Mucosa of rectum (tissue), 2 donors: ENCODE measurements around the gene TMPRSS2.

Source experiments
- H3K27ac ChIP-seq, 2 donors: one replicate each; pipeline ENCODE4 v1.7.0; 2013; ENCODE audit warnings: inconsistent platforms in 2 of 2, low read depth in 2 of 2, low read length in 2 of 2
- H3K27me3 ChIP-seq, 2 donors: one replicate each; pipeline ENCODE4 v1.7.0; 2013; ENCODE audit warnings: low read length in 2 of 2; ENCODE audit not compliant: control insufficient read depth in 2 of 2, insufficient read depth in 2 of 2
- H3K36me3 ChIP-seq, 2 donors: one replicate each; pipeline ENCODE4 v1.7.0; 2013; ENCODE audit warnings: low read length in 2 of 2; ENCODE audit not compliant: control insufficient read depth in 2 of 2, insufficient read depth in 2 of 2
- H3K4me1 ChIP-seq, 2 donors: one replicate each; pipeline ENCODE4 v1.7.0; 2013; ENCODE audit warnings: low read length in 2 of 2, mild to moderate bottlenecking in 1 of 2; ENCODE audit not compliant: control insufficient read depth in 2 of 2, insufficient read depth in 2 of 2
- H3K4me3 ChIP-seq, 2 donors: one replicate each; pipeline ENCODE4 v1.7.0; 2013; ENCODE audit warnings: low read length in 2 of 2
- H3K9ac ChIP-seq, 2 donors: one replicate each; pipeline ENCODE4 v1.7.0; 2013; ENCODE audit warnings: low read length in 2 of 2, low read depth in 1 of 2, mild to moderate bottlenecking in 1 of 2
- H3K9me3 ChIP-seq, 2 donors: one replicate each; pipeline ENCODE4 v1.7.0; 2013; ENCODE audit warnings: low read length in 2 of 2; ENCODE audit not compliant: control insufficient read depth in 2 of 2
- donor health status: healthy.
- donor health status: Normal muscosa, but diverticular disease.

The TMPRSS2 gene

GRCh38 chr21:41443562-41443961, 64.4 kb downstream of the TMPRSS2 start:
- Histone ChIP-seq H3K4me1 (no peaks in the 10 kb centered on the region), H3K4me3 (no peak overlapping the region), H3K36me3 (peaks cover 45 to 68% of the 10 kb centered on the region in 2 donors), H3K9me3 (no peaks in the 10 kb centered on the region), H3K27me3 (no peaks in the 10 kb centered on the region), H3K27ac (no peak overlapping the region), H3K9ac (no peak overlapping the region)

- Histone ChIP-seq H3K4me3 (no peak overlapping the region), H3K4me1 (no peaks in the 10 kb centered on the region), H3K27me3 (no peaks in the 10 kb centered on the region), H3K27ac (no peak overlapping the region), H3K9ac (no peak overlapping the region), H3K9me3 (no peaks in the 10 kb centered on the region), H3K36me3 (peaks cover 45 to 75% of the 10 kb centered on the region in 2 donors)
Observed at GRCh38 chr21:41442481-41443186, 65.3 kb downstream of the TMPRSS2 start.

GRCh38 chr21:41441546-41441945, 66.4 kb downstream of the TMPRSS2 start:
- Histone ChIP-seq H3K9ac (no peak overlapping the region), H3K9me3 (no peaks in the 10 kb centered on the region), H3K36me3 (peaks cover 45 to 74% of the 10 kb centered on the region in 2 donors), H3K27me3 (no peaks in the 10 kb centered on the region), H3K4me1 (no peaks in the 10 kb centered on the region), H3K4me3 (no peak overlapping the region), H3K27ac (no peak overlapping the region)

GRCh38 chr21:41439248-41439647, 68.7 kb downstream of the TMPRSS2 start:
- Histone ChIP-seq H3K9me3 (no peaks in the 10 kb centered on the region), H3K9ac (no peak overlapping the region), H3K27ac (no peak overlapping the region), H3K4me3 (no peak overlapping the region), H3K27me3 (no peaks in the 10 kb centered on the region), H3K36me3 (peaks cover 46 to 70% of the 10 kb centered on the region in 2 donors), H3K4me1 (no peaks in the 10 kb centered on the region)

GRCh38 chr21:41438425-41439113, 69.4 kb downstream of the TMPRSS2 start:
- Histone ChIP-seq H3K4me1 (peaks cover 5 to 6% of the 10 kb centered on the region in 2 donors), H3K27me3 (no peaks in the 10 kb centered on the region), H3K36me3 (peaks cover 43 to 67% of the 10 kb centered on the region in 2 donors), H3K9me3 (no peaks in the 10 kb centered on the region), H3K27ac (no peak overlapping the region), H3K9ac (no peak overlapping the region), H3K4me3 (no peak overlapping the region)

- H3K36me3 ChIP-seq = peaks cover 36 to 64% of the 10 kb centered on the region in 2 donors
- H3K9ac ChIP-seq = no peak overlapping the region
- no peaks in the 10 kb centered on the region for H3K9me3 ChIP-seq
- H3K27ac ChIP-seq = no peak overlapping the region
- H3K27me3 ChIP-seq = no peaks in the 10 kb centered on the region
- H3K4me1 ChIP-seq = peaks cover 10 to 14% of the 10 kb centered on the region in 2 donors
- no peak overlapping the region for H3K4me3 ChIP-seq
Observed at GRCh38 chr21:41437729-41438128, 70.2 kb downstream of the TMPRSS2 start.

GRCh38 chr21:41435706-41436105, 72.3 kb downstream of the TMPRSS2 start:
- Histone ChIP-seq H3K9ac (no peak overlapping the region), H3K27me3 (no peaks in the 10 kb centered on the region), H3K27ac (no peak overlapping the region), H3K4me1 (peaks cover 21 to 22% of the 10 kb centered on the region in 2 donors), H3K36me3 (peaks cover 20 to 55% of the 10 kb centered on the region in 2 donors), H3K9me3 (no peaks in the 10 kb centered on the region), H3K4me3 (no peak overlapping the region)

GRCh38 chr21:41433566-41433965, 74.4 kb downstream of the TMPRSS2 start:
- no peak overlapping the region for H3K9ac ChIP-seq
- peaks cover 21 to 22% of the 10 kb centered on the region in 2 donors for H3K4me1 ChIP-seq
- no peak overlapping the region for H3K4me3 ChIP-seq
- H3K27ac ChIP-seq = peak overlapping the region in 1 of 2 donors; percentile 84
- no peaks in the 10 kb centered on the region for H3K9me3 ChIP-seq
- H3K36me3 ChIP-seq = peaks cover 22 to 43% of the 10 kb centered on the region in 2 donors
- no peaks in the 10 kb centered on the region for H3K27me3 ChIP-seq

GRCh38 chr21:41432562-41433460, 75.1 kb downstream of the TMPRSS2 start:
- peak overlapping the region; percentile 81 to 84 for H3K27ac ChIP-seq

More at GRCh38 chr21:41432562-41433460, 75.1 kb downstream of the TMPRSS2 start:
- peak overlapping the region; percentile 16 to 52 for H3K9ac ChIP-seq
- H3K36me3 ChIP-seq = peaks cover 22 to 38% of the 10 kb centered on the region in 2 donors
- peaks cover 21 to 22% of the 10 kb centered on the region in 2 donors for H3K4me1 ChIP-seq
- peak overlapping the region in 1 of 2 donors; percentile 52 for H3K4me3 ChIP-seq
- H3K27me3 ChIP-seq = no peaks in the 10 kb centered on the region
- no peaks in the 10 kb centered on the region for H3K9me3 ChIP-seq
